Globus pallidus (tissue), 1 donor: ENCODE data around the gene SYCN.

ENCODE experiments used
- DNase-seq: peaks from one replicate; pipeline ENCODE4 v3.0.0-alpha.2; 2015; ENCODE audit warnings: low spot score

SYCN gene

DNA sequence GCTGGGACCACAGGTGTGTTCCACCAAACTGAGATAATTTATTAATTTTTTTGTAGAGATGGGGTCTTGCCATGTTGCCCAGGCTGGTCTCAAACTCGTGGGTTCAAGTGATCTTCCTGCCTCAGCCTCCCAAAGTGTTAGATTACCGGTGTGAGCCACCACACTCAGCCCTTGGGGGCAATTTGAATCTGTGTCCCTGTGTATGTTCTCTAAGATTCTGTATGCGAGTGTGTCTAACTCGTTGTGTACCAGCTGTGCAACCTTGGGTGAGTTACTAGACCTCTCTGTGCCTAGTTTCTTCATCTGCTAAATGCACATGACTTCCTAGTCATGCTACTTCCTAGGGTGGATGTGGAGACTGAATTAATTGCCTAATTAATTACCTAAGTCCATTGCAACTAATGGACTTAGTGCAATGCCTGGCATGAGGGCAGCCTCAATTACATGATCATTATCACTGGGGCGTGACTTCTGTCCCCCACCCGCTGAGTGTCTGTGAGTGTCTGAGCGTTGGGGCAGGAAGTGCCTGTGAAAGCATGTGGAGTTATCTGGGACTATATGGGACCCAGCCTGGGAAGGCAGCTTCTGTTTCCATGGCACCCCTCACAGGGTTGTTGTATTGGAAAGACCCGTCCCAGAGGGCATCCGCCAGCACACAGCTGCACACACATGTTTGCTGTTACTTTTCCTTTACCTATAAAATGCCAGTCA, 9.1 kb downstream of the SYCN start:
- DNase-seq: no peak

DNA sequence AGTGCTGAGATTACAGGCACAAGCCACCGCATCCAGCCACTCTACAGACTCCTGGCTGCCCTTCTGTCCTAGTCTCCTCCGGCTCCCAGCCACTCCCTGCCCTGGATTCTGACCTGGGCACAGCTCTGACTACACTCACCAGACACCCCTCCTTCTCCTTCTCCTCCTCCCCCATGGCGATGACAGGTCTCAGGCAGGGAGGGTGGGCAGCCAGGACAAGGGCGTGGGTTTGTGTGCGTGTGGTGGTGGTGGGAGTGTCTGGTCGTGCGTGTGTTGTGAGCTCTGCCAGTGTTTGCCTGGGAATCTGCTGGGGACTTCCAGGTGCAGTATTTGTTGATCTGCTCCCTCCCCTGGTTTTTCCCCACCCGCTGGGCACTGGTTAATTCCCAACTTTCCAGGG, 10.3 kb downstream of the SYCN start:
- DNase-seq: no peak

DNA sequence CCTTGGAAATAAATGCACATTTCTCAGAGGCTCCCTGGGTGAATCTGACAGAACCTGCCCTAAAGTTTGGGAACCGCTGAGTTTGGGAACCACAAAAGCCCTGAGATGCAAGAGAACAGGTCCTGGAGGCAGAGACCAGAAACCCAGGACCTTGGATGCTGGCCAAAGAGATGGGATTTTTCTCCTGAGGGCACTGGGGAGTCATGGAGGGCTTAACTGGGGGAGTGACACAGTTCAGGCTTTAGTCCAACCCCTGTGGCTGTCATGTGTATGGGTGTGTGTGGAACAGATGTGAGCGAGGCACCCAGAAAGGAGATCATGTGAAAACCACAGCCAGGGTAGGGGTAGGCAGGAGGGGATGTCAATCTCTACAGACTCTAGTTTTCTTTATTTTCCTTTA, 11.2 kb downstream of the SYCN start:
- no peak for DNase-seq

DNA sequence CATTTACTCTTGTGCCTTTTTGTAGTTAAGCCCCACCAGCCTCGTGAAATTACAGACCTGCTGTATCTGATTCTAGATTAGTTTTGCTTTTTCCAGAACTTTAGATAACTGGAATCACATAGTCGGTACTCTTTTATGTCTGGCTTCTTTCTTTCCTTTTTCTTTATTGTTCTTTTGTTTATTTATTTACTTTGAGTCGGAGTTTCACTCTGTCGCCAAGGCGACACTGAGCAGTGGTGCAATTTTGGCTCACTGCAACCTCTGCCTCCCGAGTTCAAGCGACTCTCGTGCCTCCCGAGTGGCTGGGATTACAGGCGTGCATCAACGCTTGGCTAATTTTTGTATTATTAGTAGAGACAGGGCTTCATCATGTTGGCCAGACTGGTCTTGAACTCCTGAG, 13.3 kb downstream of the SYCN start:
- no peak for DNase-seq

DNA sequence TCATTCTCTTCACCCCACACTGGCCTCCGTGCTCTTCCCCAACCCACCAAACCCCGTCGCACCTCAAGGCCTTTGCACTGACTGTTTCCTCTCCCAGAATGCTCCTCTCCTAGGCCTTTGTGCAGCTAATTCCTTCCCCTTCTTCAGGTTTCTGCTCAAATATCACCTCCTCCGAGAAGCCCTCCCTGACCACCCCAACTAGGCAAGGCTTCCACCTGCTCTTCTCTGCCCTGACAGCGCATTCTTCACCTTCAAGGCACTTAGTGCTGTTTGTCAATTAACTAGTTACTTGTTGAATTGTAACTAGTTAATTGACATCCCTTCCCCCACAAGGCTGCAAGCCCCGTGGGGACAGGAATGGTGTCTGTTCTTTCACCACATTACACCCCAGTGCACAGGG, 15.1 kb downstream of the SYCN start:
- no peak for DNase-seq

DNA sequence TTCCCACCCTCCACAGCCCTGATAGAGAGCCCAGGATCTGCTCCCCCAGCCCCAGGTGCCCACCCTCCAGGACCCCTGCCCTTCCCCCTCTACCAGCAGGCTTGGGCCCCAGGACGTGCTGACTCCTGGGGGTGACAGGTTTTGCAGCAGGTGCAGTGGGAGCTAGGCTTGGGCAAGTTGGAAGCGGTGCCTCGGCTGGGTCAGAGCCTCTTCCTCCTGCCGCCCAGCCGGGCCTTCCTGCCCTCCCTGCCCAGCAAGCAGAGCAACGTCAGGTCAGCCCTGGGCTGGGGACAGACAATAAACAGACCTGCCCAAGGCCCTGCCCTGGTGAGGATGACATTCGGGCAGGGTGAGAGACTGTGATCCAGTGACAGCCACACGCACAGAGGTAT, 16.5 kb downstream of the SYCN start:
- DNase-seq: no peak

DNA sequence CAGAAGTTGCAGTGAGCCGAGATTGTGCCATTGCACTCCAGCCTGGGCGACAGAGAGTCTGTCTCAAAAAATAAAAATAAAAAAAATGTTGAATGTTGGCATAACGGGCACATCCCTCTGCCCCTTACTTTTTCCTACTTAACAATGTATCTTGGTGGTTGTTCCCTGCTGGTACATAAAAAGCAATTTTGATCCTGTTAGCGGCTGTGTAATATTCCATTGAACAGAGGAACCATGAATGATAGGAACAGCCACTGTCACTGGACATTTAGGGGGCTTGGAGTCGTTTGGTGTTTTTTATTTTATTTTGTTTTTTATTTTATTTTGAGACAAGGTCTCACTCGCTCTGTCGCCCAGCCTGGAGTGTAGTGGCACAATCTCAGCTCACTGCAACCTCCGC, 17.7 kb downstream of the SYCN start:
- no peak for DNase-seq

DNA sequence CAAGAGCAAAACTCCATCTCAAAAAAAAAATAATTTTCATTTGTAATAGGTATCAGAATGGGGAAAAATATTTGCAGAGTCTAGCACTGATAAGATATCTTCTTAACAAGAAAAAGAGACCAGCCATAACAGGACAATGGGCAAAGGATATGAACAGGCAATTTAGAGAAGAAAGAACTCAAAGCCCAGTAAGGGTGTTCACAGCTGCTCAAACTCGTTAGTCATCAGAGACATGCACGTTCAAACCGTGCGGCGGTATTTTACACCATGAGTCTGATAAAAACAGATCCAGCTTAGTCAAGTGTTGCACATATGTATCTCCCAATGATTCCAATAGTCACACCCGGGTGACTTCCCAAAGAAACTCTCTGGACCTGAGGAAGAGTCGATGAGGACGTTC, 21.0 kb downstream of the SYCN start:
- no peak for DNase-seq

DNA sequence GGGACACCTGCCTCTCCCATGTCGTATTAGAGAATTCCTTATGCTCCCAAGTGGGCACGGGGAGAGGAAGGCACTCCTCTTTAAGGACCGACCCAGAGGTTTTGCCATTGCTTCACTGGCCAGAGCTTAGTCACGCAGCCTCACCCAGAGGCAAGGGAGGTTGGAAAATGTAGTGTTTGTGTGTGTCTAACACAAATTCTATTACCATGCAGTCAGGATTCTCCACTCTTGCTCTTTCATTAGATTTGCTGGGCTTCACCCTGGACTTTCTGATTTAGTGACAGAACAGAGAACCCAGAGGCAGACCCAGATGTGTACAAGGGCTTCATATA, 21.9 kb downstream of the SYCN start:
- DNase-seq: no peak

DNA sequence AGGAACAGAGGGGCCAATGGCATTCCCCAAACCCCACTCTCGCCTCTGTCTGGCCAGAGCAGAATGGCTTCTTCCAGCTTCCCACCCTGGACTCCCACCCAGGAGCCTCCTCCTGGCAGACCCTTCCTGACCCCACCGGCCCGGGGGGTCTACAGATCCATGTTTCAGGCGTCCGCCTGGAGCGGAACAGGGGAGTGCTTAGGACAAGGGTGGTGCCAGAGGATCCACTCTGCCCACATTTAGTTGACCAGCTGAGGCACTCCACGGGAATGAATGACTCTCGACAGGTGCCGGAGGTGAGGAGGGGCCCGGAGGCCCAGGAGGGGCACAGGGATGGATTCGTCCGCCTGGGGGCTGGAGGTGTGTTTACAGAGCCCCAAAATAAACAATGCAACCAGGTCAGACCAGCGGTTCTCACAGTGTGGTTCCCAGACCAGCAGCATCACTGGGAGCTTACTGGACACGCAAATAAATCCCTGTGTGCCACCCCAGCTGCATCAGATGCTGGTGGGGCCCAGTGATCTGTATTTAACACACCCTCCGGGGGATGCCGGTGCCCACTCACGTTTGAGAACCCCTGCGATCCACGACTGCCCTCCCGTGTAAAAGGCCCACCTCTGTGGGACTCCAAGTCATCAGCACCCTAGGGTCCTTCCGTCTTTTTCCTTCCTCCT, 22.4 kb downstream of the SYCN start:
- DNase-seq: no peak

DNA sequence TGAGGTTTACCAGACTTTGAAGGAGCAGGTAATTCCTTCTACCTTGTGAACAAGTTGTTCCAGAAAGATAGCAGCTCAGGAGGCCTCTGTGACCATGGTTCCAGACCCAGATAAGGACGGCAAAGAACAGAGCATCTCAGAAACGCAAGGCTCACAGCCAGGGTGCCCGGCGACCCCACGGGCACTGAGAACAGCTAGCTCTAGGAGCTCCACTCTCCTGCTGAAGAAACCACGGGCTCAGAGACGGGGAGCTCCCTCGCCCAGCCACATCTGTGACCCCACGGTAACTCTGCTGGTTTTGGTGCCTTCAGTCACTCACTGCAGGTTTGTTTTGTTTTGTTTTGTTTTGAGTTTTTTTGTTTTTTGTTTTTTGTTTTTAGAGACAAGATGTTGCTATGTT, 23.3 kb downstream of the SYCN start:
- no peak for DNase-seq

DNA sequence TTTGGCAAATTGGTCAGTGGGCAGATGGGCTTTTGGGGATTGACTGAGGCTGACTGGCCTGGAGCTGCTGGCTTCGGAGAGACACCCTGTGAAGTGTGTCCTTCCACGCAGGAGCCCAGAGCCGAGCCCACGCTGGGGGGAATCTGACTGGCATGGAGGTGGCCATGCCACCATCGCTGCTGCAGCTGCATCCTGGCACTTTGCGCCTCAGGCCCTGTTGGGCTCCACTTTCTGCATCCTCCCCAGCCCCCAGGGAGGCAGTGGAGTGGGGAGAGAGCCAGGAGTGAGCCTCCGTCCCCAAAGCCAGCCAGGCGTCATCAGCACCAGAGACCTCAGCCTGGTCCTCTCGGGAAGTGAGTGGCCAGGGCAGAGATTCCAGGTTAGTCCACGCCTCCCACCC, 24.3 kb downstream of the SYCN start:
- DNase-seq: no peak

DNA sequence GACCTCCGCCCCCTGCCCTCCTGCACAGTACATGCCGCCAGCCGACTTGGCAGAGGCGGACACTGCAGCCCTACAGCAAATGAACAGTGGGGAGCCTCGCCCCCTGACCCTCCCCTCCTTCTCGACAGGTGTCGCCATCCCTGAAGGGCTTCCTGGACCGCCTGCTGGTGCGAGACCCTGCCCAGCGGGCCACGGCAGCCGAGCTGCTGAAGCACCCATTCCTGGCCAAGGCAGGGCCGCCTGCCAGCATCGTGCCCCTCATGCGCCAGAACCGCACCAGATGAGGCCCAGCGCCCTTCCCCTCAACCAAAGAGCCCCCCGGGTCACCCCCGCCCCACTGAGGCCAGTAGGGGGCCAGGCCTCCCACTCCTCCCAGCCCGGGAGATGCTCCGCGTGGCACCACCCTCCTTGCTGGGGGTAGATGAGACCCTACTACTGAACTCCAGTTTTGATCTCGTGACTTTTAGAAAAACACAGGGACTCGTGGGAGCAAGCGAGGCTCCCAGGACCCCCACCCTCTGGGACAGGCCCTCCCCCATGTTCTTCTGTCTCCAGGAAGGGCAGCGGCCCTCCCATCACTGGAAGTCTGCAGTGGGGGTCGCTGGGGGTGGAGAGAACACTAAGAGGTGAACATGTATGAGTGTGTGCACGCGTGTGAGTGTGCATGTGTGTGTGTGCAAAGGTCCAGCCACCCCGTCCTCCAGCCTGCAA, 25.6 kb downstream of the SYCN start:
- no peak for DNase-seq

DNA sequence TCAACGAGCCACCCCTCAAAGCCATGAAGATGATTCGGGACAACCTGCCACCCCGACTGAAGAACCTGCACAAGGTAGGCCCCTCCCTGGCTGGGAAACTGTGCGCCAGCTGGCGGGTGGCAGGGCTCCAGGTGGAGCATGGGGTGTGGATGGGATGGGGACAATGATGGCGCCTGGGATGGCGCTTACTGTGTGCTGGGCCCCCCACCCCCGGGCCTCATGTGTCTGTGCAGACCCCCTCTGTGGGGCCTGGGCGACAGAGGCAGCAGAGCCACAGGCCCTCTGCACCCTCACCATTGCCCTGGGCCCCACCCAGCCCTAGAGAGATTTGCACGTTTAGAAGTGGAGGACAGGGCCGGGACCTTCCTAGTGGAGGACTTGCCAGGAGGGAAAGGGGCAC, 26.3 kb downstream of the SYCN start:
- no peak for DNase-seq

DNA sequence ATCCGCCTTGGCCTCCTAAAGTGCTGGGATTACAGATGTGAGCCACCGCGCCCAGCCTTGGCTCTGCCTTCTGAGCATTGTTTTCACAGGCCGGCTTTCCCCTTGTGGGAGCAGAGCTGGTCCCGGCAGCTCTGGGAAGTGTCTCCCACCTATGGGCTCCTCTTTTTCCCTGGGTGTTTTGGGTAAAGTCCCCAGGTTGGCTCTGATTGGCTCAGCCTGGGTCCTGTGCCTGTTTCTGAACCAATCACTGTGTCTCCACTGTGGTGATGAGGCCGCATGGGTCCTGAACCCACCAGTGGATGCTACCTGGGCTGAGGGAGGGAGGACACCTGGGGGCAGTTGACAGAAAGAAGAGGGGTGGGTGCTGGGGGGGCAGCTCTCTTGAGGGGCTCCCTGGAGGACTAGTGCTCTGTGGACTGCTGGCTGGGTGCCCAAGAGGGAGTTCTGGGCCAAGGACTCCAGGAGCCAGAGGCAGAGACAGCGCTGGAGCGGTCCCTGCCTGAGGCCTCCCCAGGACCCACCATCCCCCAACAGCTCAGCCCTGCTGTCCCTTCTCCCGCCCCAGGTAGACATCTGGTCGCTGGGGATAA, 26.9 kb downstream of the SYCN start:
- no peak for DNase-seq

DNA sequence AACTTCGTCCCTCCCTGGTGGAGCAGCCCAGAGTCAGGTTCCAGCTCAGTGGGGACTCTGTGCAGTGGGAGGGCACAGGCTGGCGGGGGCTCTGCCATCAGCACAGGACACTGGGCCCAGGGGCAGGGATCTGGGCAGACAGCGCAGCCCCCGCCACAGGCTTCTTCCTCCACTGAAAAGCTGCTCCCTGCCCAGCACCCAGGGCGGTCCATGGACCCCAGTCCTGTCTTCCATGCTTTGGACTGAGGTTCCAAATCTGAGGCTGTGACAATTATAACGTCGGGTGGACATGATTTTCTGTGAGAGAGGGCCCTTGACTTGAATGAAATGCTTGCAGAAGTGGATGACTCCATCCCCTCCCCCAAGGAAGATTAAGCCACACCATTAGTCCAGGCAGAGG, 28.5 kb downstream of the SYCN start:
- no peak for DNase-seq

DNA sequence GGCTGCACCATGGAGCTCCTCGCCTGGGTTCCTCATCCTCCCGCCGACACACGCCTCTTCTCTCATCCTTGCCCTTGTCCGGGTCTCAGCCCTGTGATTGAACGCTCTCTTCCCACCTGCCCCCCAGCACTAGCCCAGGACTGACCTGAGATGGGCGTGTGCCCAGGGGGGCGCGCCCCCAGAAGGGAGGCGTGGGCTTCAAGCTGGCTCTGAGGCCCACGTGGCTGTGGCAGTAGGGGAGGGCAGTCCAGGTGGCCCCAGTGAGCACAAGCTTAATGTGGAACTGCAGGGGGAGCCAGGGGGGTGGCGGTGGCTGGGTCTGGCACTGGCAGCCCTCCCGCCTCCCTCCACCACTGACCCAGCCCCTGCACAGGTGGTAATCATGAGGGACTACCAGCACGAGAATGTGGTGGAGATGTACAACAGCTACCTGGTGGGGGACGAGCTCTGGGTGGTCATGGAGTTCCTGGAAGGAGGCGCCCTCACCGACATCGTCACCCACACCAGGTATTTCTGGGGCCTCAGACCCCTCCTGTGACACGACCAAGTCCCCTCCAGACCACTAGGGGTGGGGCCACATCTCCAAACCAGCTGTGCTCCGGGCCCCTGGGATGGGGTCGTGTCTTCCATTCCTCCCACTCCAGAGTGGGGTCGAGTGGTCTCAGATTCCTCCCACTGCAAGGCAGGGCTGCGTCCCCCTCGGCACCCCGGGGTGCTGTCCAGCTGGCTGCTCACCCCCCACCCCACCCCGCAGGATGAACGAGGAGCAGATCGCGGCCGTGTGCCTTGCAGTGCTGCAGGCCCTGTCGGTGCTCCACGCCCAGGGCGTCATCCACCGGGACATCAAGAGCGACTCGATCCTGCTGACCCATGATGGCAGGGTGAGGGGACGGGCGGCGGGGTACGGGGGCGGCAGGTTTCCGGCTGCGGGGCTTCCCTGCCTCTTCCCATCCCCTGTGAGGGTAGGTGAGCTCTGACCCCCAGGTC, 29.2 kb downstream of the SYCN start:
- DNase-seq: no peak

DNA sequence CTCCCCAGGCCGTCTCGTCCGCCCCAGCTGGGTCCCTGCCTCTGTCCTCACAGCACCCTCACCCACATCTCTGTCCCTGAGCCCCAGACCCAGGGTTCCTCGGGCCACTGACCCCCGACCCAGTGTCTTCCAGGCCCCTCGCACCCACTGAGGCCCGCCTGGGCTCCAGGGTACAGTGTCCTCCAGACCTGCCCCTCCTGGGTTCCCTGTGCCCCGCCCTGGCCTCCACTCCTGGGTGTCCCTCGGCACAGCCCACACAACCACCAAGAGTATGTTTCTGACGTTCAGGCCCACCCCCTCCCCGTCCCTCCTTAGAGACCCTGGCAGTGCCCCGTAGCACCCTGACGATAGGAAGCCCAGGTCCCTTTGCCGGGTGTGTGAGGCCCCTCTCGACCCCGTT, 29.9 kb downstream of the SYCN start:
- DNase-seq: no peak

DNA sequence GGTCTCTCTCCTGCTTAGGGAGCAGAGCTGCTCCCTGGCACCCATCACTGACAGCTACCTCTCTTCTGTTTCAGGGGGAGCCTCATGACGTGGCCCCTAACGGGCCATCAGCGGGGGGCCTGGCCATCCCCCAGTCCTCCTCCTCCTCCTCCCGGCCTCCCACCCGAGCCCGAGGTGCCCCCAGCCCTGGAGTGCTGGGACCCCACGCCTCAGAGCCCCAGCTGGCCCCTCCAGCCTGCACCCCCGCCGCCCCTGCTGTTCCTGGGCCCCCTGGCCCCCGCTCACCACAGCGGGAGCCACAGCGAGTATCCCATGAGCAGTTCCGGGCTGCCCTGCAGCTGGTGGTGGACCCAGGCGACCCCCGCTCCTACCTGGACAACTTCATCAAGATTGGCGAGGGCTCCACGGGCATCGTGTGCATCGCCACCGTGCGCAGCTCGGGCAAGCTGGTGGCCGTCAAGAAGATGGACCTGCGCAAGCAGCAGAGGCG, 30.5 kb downstream of the SYCN start:
- DNase-seq: no peak

DNA sequence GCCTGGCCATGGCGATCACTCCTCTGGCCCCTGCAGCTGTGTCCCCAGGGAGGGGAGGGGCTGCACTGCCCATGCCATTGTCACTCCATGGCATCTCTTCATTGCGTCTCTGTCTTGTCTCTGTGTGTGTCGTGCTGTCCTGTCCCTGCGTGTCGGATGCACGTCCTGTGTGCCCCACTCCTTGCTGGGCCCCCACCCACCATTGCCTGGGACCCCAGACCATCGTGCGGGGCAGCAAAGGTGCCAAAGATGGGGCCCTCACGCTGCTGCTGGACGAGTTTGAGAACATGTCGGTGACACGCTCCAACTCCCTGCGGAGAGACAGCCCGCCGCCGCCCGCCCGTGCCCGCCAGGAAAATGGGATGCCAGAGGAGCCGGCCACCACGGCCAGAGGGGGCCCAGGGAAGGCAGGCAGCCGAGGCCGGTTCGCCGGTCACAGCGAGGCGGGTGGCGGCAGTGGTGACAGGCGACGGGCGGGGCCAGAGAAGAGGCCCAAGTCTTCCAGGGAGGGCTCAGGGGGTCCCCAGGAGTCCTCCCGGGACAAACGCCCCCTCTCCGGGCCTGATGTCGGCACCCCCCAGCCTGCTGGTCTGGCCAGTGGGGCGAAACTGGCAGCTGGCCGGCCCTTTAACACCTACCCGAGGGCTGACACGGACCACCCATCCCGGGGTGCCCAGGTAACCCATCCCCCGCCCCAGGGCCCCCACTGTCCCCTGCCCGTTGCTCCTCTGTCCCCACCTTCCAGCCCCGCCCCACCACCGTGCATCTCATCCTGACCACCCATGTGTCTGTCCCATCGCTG, 31.2 kb downstream of the SYCN start:
- DNase-seq: no peak
